B cell (primary cell): ENCODE results near the gene RGS7. TPM values are rescaled to one million over a fixed set of nuclear protein-coding genes. Genes with fewer than 3 reads are reported as not detected.

Source experiments
- ATAC-seq: fragments of 200-7000 bp; cut with Tn5 transposase; one replicate; pipeline ENCODE4 v1.10.0; 2021; ENCODE audit warnings: low read depth, mild to moderate bottlenecking, moderate number of reproducible peaks, moderate library complexity
- CTCF ChIA-PET: fragments of 350-600 bp; sonication (Branson Sonifier 250); formaldehyde crosslinking; loops from one replicate; lab custom pipeline; 2021; ENCODE audit warnings: antibody characterized with exemption, inconsistent platforms; lab: Charles Lee
- POLR2A ChIA-PET: fragments of 350-600 bp; sonication (Branson Sonifier 250); formaldehyde crosslinking; loops from one replicate; lab custom pipeline; 2021; ENCODE audit warnings: antibody characterized with exemption; lab: Charles Lee
- DNase-seq: peaks from one replicate; pipeline ENCODE4 v3.0.0; 2013
- H2AFZ ChIP-seq: 2 replicates; pipeline ENCODE4 v1.6.1; 2012; ENCODE audit warnings: mild to moderate bottlenecking, low read depth, low read length; ENCODE audit not compliant: insufficient read depth, poor library complexity, severe bottlenecking
- H3K27ac ChIP-seq, 2 donors: 1 replicate in 1 of 2; 2 replicates in 1 of 2; pipeline ENCODE4 v1.5.1; 2012 to 2013; ENCODE audit warnings: low read length in 2 of 2, mild to moderate bottlenecking in 2 of 2, moderate library complexity in 1 of 2
- H3K27me3 ChIP-seq, 4 experiments: fragments of 200-600 bp in 1 of 4; sonication (generic) in 1 of 4; replicated peaks in 1 of 4; 1 replicate in 2 of 4; 2 replicates in 2 of 4; pipeline versions ENCODE4 v1.6.1 to v1.7.0; 2013 to 2016; ENCODE audit warnings: low read length in 3 of 4, mild to moderate bottlenecking in 2 of 4, mixed read lengths in 1 of 4, moderate library complexity in 1 of 4; ENCODE audit not compliant: insufficient read depth in 4 of 4, control insufficient read depth in 3 of 4; ENCODE audit errors: control extremely low read depth in 1 of 4
- H3K36me3 ChIP-seq, 2 experiments: replicated peaks in 1 of 2; 1 replicate in 1 of 2; 2 replicates in 1 of 2; pipeline versions ENCODE4 v1.6.1 to v1.7.1; 2013; ENCODE audit warnings: low read length in 1 of 2; ENCODE audit not compliant: insufficient read depth in 2 of 2, control insufficient read depth in 1 of 2; ENCODE audit errors: control extremely low read depth in 1 of 2, extremely low read depth in 1 of 2
- H3K4me1 ChIP-seq, 2 donors: fragments of 200-600 bp in 1 of 2; sonication (generic) in 1 of 2; 1 replicate in 1 of 2; 2 replicates in 1 of 2; pipeline versions ENCODE4 v1.5.1 to v1.6.1; 2013 to 2017; ENCODE audit warnings: low read length in 2 of 2; ENCODE audit not compliant: control insufficient read depth in 2 of 2, insufficient read depth in 2 of 2
- H3K4me2 ChIP-seq: replicated peaks from 2 replicates; pipeline ENCODE3; 2012; ENCODE audit warnings: mild to moderate bottlenecking, low read depth, low read length; ENCODE audit not compliant: poor library complexity, severe bottlenecking
- H3K4me3 ChIP-seq, 5 experiments: fragments of 200-600 bp in 1 of 5; sonication (generic) in 1 of 5; 1 replicate in 3 of 5; 2 replicates in 2 of 5; pipeline versions ENCODE4 v1.5.1 to v1.7.0; 2011 to 2016; ENCODE audit warnings: low read length in 4 of 5, mild to moderate bottlenecking in 4 of 5, low read depth in 2 of 5, control low read depth in 1 of 5, moderate library complexity in 1 of 5; ENCODE audit not compliant: insufficient read depth in 1 of 5; ENCODE audit errors: control extremely low read depth in 1 of 5, extremely low read depth in 1 of 5
- H3K79me2 ChIP-seq: fragments of 200-600 bp; sonication (generic); one replicate; pipeline ENCODE4 v1.6.0; 2016; ENCODE audit warnings: low read length; ENCODE audit not compliant: control insufficient read depth, insufficient read depth
- H3K9ac ChIP-seq: fragments of 200-600 bp; sonication (generic); 2 replicates; pipeline ENCODE4 v1.6.1; 2017; ENCODE audit warnings: mild to moderate bottlenecking, low read length, moderate library complexity
- H3K9me3 ChIP-seq, 3 donors: one replicate each; pipeline versions ENCODE4 v1.6.1 to v1.7.1; 2013; ENCODE audit warnings: low read length in 2 of 3; ENCODE audit not compliant: control insufficient read depth in 2 of 3, insufficient read depth in 1 of 3; ENCODE audit errors: control extremely low read depth in 1 of 3
- H4K20me1 ChIP-seq: 2 replicates; pipeline ENCODE4 v1.6.0; 2012; ENCODE audit warnings: mild to moderate bottlenecking, low read length; ENCODE audit not compliant: insufficient read depth, control insufficient read depth, poor library complexity, severe bottlenecking
- H3K27ac Mint-ChIP-seq: one replicate; pipeline ENCODE4 v1.8.0; 2021; ENCODE audit warnings: mixed read lengths
- H3K27me3 Mint-ChIP-seq: one replicate; pipeline ENCODE4 v1.8.0; 2021; ENCODE audit warnings: mixed read lengths
- H3K4me1 Mint-ChIP-seq: one replicate; pipeline ENCODE4 v1.8.0; 2021; ENCODE audit warnings: mixed read lengths
- H3K4me3 Mint-ChIP-seq: one replicate; pipeline ENCODE4 v1.8.0; 2021; ENCODE audit warnings: mixed read lengths
- H3K9me3 Mint-ChIP-seq: one replicate; pipeline ENCODE4 v1.8.0; 2022; ENCODE audit warnings: mixed read lengths; ENCODE audit not compliant: insufficient read depth
- EZH2 ChIP-seq: IDR thresholded peaks from 2 replicates; pipeline ENCODE4 v1.6.1; 2012; ENCODE audit warnings: borderline replicate concordance, low read depth, mild to moderate bottlenecking, moderate library complexity, low read length; ENCODE audit not compliant: insufficient read depth, poor library complexity, severe bottlenecking
- WGBS: methylation state at CpG from one replicate; pipeline ENCODE4 v1.1.5; 2013; ENCODE audit warnings: missing lambda C conversion rate; ENCODE audit not compliant: insufficient coverage; 5-methylcytosine and 5-hydroxymethylcytosine counted together
- intact Hi-C: fragments of 100-400 bp; cut with micrococcal nuclease; formaldehyde crosslinking; loops from one replicate; pipeline ENCODE4 v1.10.0; 2022
- polyA plus RNA-seq: library from polyadenylated mRNA; depleted of rRNA; stranded (reverse); fragments of >200 nt; gene quantifications from 2 replicates; pipeline ENCODE4 v1.2.3, GENCODE V29; 2012
- total RNA-seq, 2 donors: library from RNA; stranded (reverse); fragments of 120-200 nt in 1 of 2; gene quantifications; 1 replicate in 1 of 2; 2 replicates in 1 of 2; pipeline versions ENCODE4 v1.2.3 to v1.2.4, GENCODE V29; 2013 to 2022
- TF ChIP-seq, protein P1 (sequence below): fragments of 200-600 bp; IDR thresholded peaks from one replicate; pipeline ENCODE4 v1.8.0; 2022; ENCODE audit warnings: antibody characterized with exemption, mild to moderate bottlenecking

RGS7 gene
- total and polyA plus RNA-seq, 2 donors (not counting 1 experiment from before 2014, with no cell fraction given) = 0.15 to 1.8 TPM

DNA sequence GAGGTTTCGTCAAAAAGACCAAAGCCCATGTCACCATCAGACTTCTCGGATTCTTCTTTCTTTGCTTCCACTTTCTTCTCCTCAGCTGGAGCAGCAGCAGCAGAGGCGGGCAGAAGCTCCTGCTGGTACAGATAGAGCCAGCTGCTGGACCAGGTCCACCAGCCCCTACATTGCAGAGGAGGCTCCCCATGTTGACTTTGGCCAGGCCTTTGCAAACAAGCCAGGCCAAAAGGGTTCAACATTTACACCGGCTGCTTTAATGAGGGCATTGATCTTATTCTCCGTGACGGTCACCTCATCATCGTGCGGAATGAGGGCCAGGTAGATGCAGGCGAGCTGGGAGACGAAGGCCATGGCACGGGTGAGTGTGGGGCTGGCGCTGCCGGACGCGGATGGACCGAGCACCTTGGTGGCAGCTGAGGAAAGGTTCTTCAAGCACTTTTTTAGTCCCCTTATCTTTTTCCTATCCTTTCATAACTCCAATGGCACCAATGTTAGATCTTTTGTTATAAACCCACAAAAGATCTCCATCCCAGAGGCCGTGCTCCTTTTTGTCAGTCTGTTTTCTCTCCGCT lies 358.5 kb downstream of the RGS7 start:
- Histone ChIP-seq H3K36me3 (no peaks in the 10 kb centered on the region), H3K9ac (no peak overlapping the region), H3K4me3 (no peak overlapping the region), H3K9me3 (peaks cover 0 to 4% (median 0%) of the 10 kb centered on the region in 3 donors), H3K4me1 (no peaks in the 10 kb centered on the region), H3K27me3 (no peaks in the 10 kb centered on the region), H3K4me2 (no peak overlapping the region), H2AFZ (no peak overlapping the region), H4K20me1 (no peaks in the 10 kb centered on the region), H3K79me2 (no peaks in the 10 kb centered on the region), H3K27ac (no peak overlapping the region)
- ATAC-seq (no peak), DNase-seq (no peak)
- POLR2A ChIA-PET = no interaction called here
- CTCF ChIA-PET = no interaction called here
- intact Hi-C loops = no loop called here
- Mint-ChIP-seq H3K4me3 (no peak overlapping the region), H3K9me3 (no peaks in the 10 kb centered on the region), H3K27me3 (no peaks in the 10 kb centered on the region), H3K4me1 (no peaks in the 10 kb centered on the region), H3K27ac (no peak overlapping the region)
- over 99% methylated on average over 15 of the region's 18 CpGs for WGBS
- TF ChIP-seq, protein P1, sequence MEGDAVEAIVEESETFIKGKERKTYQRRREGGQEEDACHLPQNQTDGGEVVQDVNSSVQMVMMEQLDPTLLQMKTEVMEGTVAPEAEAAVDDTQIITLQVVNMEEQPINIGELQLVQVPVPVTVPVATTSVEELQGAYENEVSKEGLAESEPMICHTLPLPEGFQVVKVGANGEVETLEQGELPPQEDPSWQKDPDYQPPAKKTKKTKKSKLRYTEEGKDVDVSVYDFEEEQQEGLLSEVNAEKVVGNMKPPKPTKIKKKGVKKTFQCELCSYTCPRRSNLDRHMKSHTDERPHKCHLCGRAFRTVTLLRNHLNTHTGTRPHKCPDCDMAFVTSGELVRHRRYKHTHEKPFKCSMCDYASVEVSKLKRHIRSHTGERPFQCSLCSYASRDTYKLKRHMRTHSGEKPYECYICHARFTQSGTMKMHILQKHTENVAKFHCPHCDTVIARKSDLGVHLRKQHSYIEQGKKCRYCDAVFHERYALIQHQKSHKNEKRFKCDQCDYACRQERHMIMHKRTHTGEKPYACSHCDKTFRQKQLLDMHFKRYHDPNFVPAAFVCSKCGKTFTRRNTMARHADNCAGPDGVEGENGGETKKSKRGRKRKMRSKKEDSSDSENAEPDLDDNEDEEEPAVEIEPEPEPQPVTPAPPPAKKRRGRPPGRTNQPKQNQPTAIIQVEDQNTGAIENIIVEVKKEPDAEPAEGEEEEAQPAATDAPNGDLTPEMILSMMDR = no peak
- TF ChIP-seq EZH2 = no peak

DNA sequence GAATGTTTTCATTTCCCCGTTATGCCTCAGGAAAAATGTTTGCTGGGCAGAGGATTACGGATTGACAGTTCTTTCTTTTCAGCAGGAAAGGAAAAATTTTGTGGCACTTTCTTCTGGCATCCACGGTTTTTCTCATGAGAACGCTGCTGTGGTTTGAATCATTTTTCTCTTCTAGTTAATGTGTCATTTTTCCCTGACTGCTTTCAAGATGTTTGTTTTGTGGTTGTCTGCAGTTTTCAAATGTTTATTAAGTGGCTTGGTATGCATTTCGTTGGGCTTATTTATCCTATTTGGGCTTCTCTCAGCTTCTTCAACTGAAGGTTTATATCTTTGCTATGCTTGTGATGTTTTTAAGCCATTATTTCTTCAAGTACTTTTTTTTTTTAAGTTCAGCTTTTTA lies 359.0 kb downstream of the RGS7 start:
- Histone ChIP-seq H3K27ac (no peak overlapping the region), H2AFZ (no peak overlapping the region), H3K36me3 (no peaks in the 10 kb centered on the region), H3K4me3 (no peak overlapping the region), H3K4me2 (no peak overlapping the region), H4K20me1 (no peaks in the 10 kb centered on the region), H3K9me3 (peaks cover 0 to 4% (median 0%) of the 10 kb centered on the region in 3 donors), H3K4me1 (no peaks in the 10 kb centered on the region), H3K79me2 (no peaks in the 10 kb centered on the region), H3K27me3 (no peaks in the 10 kb centered on the region), H3K9ac (no peak overlapping the region)
- H3K27ac Mint-ChIP-seq = no peak overlapping the region
- H3K27me3 Mint-ChIP-seq = no peaks in the 10 kb centered on the region
- H3K4me1 Mint-ChIP-seq = no peaks in the 10 kb centered on the region
- no peak for TF ChIP-seq EZH2
- TF ChIP-seq, protein P1 = no peak
- no CpG with 5 or more reads among the region's 5 CpGs for WGBS
- CTCF ChIA-PET = no interaction called here
- no peak overlapping the region for H3K4me3 Mint-ChIP-seq
- intact Hi-C loops = no loop called here
- POLR2A ChIA-PET = no interaction called here
- DNase-seq (no peak), ATAC-seq (no peak)
- H3K9me3 Mint-ChIP-seq = no peaks in the 10 kb centered on the region
